Measurements from ENCODE around the gene INVS. TPM values are rescaled to one million over a fixed set of nuclear protein-coding genes. Genes with fewer than 3 reads are reported as not detected.

The INVS gene
- total RNA-seq, 1 donor from 2014 or later, result 21.9 TPM

DNA sequence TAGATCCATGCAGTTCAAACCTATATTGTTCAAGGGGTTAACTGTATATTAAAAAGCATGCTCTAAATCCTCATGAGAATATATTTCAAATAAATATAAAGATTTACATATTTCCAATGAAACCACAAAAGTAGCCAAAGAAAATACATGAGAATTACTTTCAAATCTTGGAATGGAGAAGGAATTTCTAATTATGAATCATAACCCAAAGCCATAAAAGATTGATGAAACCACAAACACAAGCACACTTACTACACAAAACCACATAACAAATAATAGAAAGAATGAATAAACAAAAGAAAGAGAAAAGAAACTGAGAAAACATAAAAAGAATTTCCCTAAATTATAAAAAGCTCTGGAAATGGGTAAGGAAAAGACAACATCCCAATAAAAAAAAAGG lies 16.3 kb upstream of the INVS start:
- Histone ChIP-seq H3K9me3 (no peaks in the 10 kb centered on the region), H3K27me3 (no peaks in the 10 kb centered on the region)
- TF ChIP-seq POLR2AphosphoS5 (IDR thresholded peaks at IDR 0.05; ENCODE audit: insufficient read depth in 1 of 2, low read depth in 1 of 2) (no peak), POLR2A (IDR thresholded peaks at IDR 0.05) (no peak)
- TF ChIP-seq, protein P1, sequence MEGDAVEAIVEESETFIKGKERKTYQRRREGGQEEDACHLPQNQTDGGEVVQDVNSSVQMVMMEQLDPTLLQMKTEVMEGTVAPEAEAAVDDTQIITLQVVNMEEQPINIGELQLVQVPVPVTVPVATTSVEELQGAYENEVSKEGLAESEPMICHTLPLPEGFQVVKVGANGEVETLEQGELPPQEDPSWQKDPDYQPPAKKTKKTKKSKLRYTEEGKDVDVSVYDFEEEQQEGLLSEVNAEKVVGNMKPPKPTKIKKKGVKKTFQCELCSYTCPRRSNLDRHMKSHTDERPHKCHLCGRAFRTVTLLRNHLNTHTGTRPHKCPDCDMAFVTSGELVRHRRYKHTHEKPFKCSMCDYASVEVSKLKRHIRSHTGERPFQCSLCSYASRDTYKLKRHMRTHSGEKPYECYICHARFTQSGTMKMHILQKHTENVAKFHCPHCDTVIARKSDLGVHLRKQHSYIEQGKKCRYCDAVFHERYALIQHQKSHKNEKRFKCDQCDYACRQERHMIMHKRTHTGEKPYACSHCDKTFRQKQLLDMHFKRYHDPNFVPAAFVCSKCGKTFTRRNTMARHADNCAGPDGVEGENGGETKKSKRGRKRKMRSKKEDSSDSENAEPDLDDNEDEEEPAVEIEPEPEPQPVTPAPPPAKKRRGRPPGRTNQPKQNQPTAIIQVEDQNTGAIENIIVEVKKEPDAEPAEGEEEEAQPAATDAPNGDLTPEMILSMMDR (IDR thresholded peaks at IDR 0.05), result no peak

DNA sequence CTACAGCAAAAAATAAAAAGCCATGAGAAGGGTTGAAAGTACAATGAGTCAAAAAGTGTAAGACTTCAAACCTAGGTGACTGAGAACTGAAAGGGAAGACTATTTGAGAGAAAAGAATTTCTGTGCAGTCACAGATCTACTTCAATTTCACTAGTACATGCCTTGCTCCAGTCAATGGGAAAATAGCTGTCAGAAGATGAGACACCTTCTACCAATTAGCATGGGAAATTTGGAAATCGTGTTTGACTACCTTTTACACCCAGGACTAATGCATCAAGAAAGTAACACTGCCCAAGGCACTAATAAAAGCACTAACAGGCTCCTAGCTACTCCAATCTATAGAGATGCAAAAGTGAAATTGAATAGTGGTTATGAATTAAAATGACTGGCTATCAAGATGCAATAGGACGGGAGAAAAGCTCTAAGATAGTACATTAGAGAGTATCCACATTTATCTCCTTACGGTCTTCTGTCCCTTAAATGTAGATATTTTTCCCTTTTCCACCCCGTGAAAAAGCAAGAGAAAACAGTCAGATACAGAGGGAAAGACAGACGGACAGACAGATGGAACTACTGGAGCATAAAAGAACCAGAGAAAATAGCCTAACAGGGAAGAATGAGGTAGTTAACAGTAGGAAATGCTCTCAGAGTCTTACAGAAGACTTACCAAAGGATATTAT lies 15.5 kb upstream of the INVS start:
- peaks cover 6% of the 10 kb centered on the region for H3K4me1 ChIP-seq
- DNase-seq (ENCODE audit: extremely low spot score in 2 of 2), result no peak
- H3K27ac ChIP-seq, result no peak overlapping the region
- no peak overlapping the region for H3K4me3 ChIP-seq
- H3K36me3 ChIP-seq, result no peaks in the 10 kb centered on the region
- H3K9me3 ChIP-seq, result no peaks in the 10 kb centered on the region
- intact Hi-C loops (cut with DNase I), result no loop called here
- H3K27me3 ChIP-seq, result no peaks in the 10 kb centered on the region
- TF ChIP-seq POLR2A (IDR thresholded peaks at IDR 0.05) (no peak), POLR2AphosphoS5 (IDR thresholded peaks at IDR 0.05; ENCODE audit: insufficient read depth in 1 of 2, low read depth in 1 of 2) (no peak)
- TF ChIP-seq, protein P1 (IDR thresholded peaks at IDR 0.05), result no peak

More for the DNA sequence above, 16.3 kb upstream of the INVS start:
- no peak overlapping the region for H3K27ac ChIP-seq
- no peaks in the 10 kb centered on the region for H3K4me1 ChIP-seq
- no peak overlapping the region for H3K4me3 ChIP-seq
- DNase-seq (ENCODE audit: extremely low spot score in 2 of 2), result no peak
- intact Hi-C loops (cut with DNase I), result no loop called here
- H3K36me3 ChIP-seq, result no peaks in the 10 kb centered on the region

DNA sequence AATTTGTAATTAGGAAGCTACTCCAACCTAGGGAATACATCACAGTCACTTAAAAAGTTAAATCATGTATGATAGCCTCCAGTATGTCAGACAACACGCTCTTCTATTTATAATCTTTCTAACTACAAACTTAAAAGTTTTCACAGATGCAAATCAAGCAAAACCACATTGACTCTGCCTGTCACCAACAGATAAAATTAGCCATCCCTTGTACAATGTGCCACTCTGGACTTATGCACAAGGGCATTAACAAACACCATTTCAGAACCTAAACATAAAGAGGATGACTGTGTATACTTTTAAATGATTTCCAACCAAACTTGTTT lies 15.0 kb upstream of the INVS start:
- intact Hi-C loops (cut with DNase I), result no loop called here
- Histone ChIP-seq H3K27ac (no peak overlapping the region), H3K27me3 (no peaks in the 10 kb centered on the region), H3K4me3 (no peak overlapping the region), H3K36me3 (no peaks in the 10 kb centered on the region), H3K9me3 (no peaks in the 10 kb centered on the region), H3K4me1 (peaks cover 6% of the 10 kb centered on the region)
- TF ChIP-seq POLR2AphosphoS5 (IDR thresholded peaks at IDR 0.05; ENCODE audit: insufficient read depth in 1 of 2, low read depth in 1 of 2), result no peak
- TF ChIP-seq, protein P1 (IDR thresholded peaks at IDR 0.05), result no peak
- no peak for TF ChIP-seq POLR2A (IDR thresholded peaks at IDR 0.05)
- DNase-seq (ENCODE audit: extremely low spot score in 2 of 2), result no peak

DNA sequence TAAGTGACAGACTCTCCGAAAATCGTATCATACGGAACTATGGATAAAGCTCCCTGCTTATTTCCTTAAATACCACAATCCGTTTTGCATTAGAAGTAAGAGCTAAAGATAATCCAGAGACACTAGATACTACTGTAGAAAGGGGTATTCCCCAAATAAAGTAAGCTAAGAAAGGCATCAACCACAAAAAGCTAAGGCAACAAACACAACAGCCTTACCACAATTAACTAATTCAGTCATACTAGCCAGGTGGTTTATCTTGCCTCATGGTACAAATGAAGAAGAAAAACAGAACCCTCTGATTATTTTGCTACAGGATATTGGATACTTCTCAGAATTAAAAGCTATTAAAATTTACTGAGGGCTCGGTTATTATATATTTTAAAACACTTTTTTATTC lies 14.3 kb upstream of the INVS start:
- Histone ChIP-seq H3K27me3 (no peaks in the 10 kb centered on the region), H3K9me3 (no peaks in the 10 kb centered on the region), H3K36me3 (no peaks in the 10 kb centered on the region), H3K4me3 (no peak overlapping the region), H3K27ac (no peak overlapping the region), H3K4me1 (peaks cover 6% of the 10 kb centered on the region)
- no peak for TF ChIP-seq POLR2AphosphoS5 (IDR thresholded peaks at IDR 0.05; ENCODE audit: insufficient read depth in 1 of 2, low read depth in 1 of 2)
- TF ChIP-seq, protein P1 (IDR thresholded peaks at IDR 0.05), result no peak
- no peak for DNase-seq (ENCODE audit: extremely low spot score in 2 of 2)
- intact Hi-C loops (cut with DNase I), result no loop called here

DNA sequence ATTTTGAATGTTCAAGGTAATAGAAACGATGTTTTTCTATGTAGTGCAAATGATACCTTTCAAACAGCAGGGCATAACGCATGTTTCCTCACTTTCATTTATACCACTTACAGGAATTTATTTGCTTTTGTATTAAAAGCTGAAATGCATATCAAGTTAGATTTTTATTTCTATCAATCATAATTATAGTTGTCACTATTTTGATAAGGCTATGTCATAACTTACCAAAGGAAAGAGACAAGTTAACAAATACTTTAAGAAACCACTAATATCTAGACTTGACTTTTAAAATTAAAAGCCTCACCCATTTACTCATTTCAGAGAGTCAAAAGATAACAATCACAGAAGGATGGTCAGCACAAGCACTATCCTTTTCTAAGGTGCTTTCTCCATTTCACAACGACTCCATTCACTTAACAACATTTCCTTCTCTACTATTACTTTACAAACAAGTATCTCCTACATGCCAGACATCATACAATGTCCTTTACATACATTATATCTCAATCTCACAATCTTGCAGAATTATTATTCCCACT lies 12.9 kb upstream of the INVS start:
- no peak for DNase-seq (ENCODE audit: extremely low spot score in 2 of 2)
- no peaks in the 10 kb centered on the region for H3K9me3 ChIP-seq
- no peaks in the 10 kb centered on the region for H3K27me3 ChIP-seq
- no peak overlapping the region for H3K4me3 ChIP-seq
- peaks cover 6% of the 10 kb centered on the region for H3K4me1 ChIP-seq
- H3K36me3 ChIP-seq, result no peaks in the 10 kb centered on the region
- no peak overlapping the region for H3K27ac ChIP-seq
- TF ChIP-seq POLR2AphosphoS5 (IDR thresholded peaks at IDR 0.05; ENCODE audit: insufficient read depth in 1 of 2, low read depth in 1 of 2) (no peak), POLR2A (IDR thresholded peaks at IDR 0.05) (no peak)
- TF ChIP-seq, protein P1 (IDR thresholded peaks at IDR 0.05), result no peak
- intact Hi-C loops (cut with DNase I), result no loop called here
